ENCODE data around the gene DCAKD. TPM values are rescaled to one million over a fixed set of nuclear protein-coding genes. Genes with fewer than 3 reads are reported as not detected.

Gene DCAKD
- total RNA-seq, 4 donors from 2014 or later: 47.7 to 53.2 (median 49.5) TPM

GRCh38 chr17:44995436-44996001, 55.9 kb downstream of the DCAKD start:
- Histone ChIP-seq H3K9me3 (peaks cover 0 to 12% (median 0%) of the 10 kb centered on the region in 4 donors), H3K27ac (no peak overlapping the region), H3K4me3 (no peak overlapping the region), H3K27me3 (no peaks in the 10 kb centered on the region), H3K4me1 (no peaks in the 10 kb centered on the region), H3K36me3 (no peaks in the 10 kb centered on the region)
- TF ChIP-seq POLR2A (IDR thresholded peaks at IDR 0.05) (no peak), CTCF (IDR thresholded peaks at IDR 0.05) (no peak), EP300 (IDR thresholded peaks at IDR 0.05) (no peak)
- 39 to 44% methylated on average over 8 to 10 of the region's 11 CpGs for WGBS, 2 donors
- no peak for DNase-seq (ENCODE audit: low spot score in 2 of 2)

GRCh38 chr17:44992242-44992939, 59.0 kb downstream of the DCAKD start:
- Histone ChIP-seq H3K4me3 (no peak overlapping the region), H3K27me3 (peaks cover 0 to 16% of the 10 kb centered on the region in 2 donors), H3K9me3 (no peaks in the 10 kb centered on the region), H3K27ac (no peak overlapping the region), H3K4me1 (peaks cover 0 to 4% (median 1%) of the 10 kb centered on the region in 4 donors), H3K36me3 (no peaks in the 10 kb centered on the region)
- WGBS, 2 donors: 78 to 89% methylated on average over 5 of the region's 5 CpGs
- DNase-seq (ENCODE audit: low spot score in 2 of 2): no peak
- TF ChIP-seq POLR2A (IDR thresholded peaks at IDR 0.05) (no peak), EP300 (IDR thresholded peaks at IDR 0.05) (no peak), CTCF (IDR thresholded peaks at IDR 0.05) (no peak)

- Histone ChIP-seq H3K4me3 (no peak overlapping the region), H3K36me3 (no peaks in the 10 kb centered on the region), H3K4me1 (peaks cover 0 to 8% (median 1%) of the 10 kb centered on the region in 4 donors), H3K9me3 (no peaks in the 10 kb centered on the region), H3K27me3 (peaks cover 0 to 30% of the 10 kb centered on the region in 2 donors), H3K27ac (no peak overlapping the region)
- no peak for DNase-seq (ENCODE audit: low spot score in 2 of 2)
- no peak for TF ChIP-seq POLR2A (IDR thresholded peaks at IDR 0.05)
- TF ChIP-seq CTCF (IDR thresholded peaks at IDR 0.05): no peak
- no peak for TF ChIP-seq EP300 (IDR thresholded peaks at IDR 0.05)
- WGBS, 2 donors: 80 to 81% methylated on average over 10 of the region's 10 CpGs
These were observed 60.4 kb downstream of the DCAKD start for GRCh38 chr17:44990994-44991393.

- Histone ChIP-seq H3K4me3 (no peak overlapping the region), H3K9me3 (no peaks in the 10 kb centered on the region), H3K27me3 (peaks cover 0 to 35% of the 10 kb centered on the region in 2 donors), H3K36me3 (no peaks in the 10 kb centered on the region), H3K4me1 (peaks cover 0 to 8% (median 1%) of the 10 kb centered on the region in 4 donors), H3K27ac (no peak overlapping the region)
- no peak for DNase-seq (ENCODE audit: low spot score in 2 of 2)
- no peak for TF ChIP-seq POLR2A (IDR thresholded peaks at IDR 0.05)
- no peak for TF ChIP-seq CTCF (IDR thresholded peaks at IDR 0.05)
- no peak for TF ChIP-seq EP300 (IDR thresholded peaks at IDR 0.05)
- 87 to 93% methylated on average over 17 of the region's 17 CpGs for WGBS, 2 donors
These were observed 61.8 kb downstream of the DCAKD start for GRCh38 chr17:44989552-44990138.
